GM12878 (cell line): ENCODE measurements around the gene TNFRSF9. TPM values are rescaled to one million over a fixed set of nuclear protein-coding genes. Genes with fewer than 3 reads are reported as not detected.

Experiments used
- ATAC-seq: fragments of 200-7000 bp; cut with Tn5 transposase; 3 replicates; pipeline ENCODE4 v1.9.1; 2020; ENCODE audit warnings: mild to moderate bottlenecking, moderate library complexity
- BruUV-seq: library from RNA; stranded (reverse); fragments of 400-500 nt; replicated peaks from 2 replicates; lab custom pipeline; 2021; lab: Mats Ljungman, UMichigan
- CTCF ChIA-PET: fragments of 300-600 bp; sonication (Branson Sonifier 250); formaldehyde crosslinking; extraction: SDS; loops from one replicate; lab custom pipeline; 2021; ENCODE audit warnings: inconsistent platforms; lab: Yijun Ruan, JAX
- POLR2A ChIA-PET: fragments of 350-600 bp; formaldehyde crosslinking; extraction: SDS; loops from one replicate; lab custom pipeline; 2021; ENCODE audit warnings: inconsistent platforms; lab: Charles Lee
- RAD21 ChIA-PET: fragments of 300-600 bp; sonication (Branson Sonifier 250); formaldehyde crosslinking; loops from one replicate; lab custom pipeline; 2023; ENCODE audit warnings: antibody characterized with exemption; ENCODE audit not compliant: unreplicated experiment; lab: Charles Lee
- SMC1A ChIA-PET: fragments of 300-600 bp; sonication (Branson Sonifier 250); formaldehyde crosslinking; loops from one replicate; lab custom pipeline; 2023; ENCODE audit not compliant: unreplicated experiment, uncharacterized antibody; lab: Charles Lee
- DNase-seq: peaks from one replicate; pipeline ENCODE4 v3.0.0-alpha.2; 2011; ENCODE audit warnings: low read depth, low spot score
- FAIRE-seq: peaks from 3 replicates; lab custom pipeline; 2011; peaks lifted over from hg19 to GRCh38; lab: Jason Lieb, UNC
- H2AFZ ChIP-seq: 2 replicates; pipeline ENCODE4 v1.6.0; 2011; ENCODE audit warnings: low read depth, low read length, control low read depth; ENCODE audit not compliant: control insufficient read depth
- H3K27ac ChIP-seq: 2 replicates; pipeline ENCODE4 v1.5.1; 2011; ENCODE audit warnings: control low read depth; ENCODE audit not compliant: control insufficient read depth, insufficient read depth
- H3K27me3 ChIP-seq, 2 experiments: replicated peaks in 1 of 2; 2 replicates each; pipeline versions ENCODE4 v1.6.0 to v1.6.1; 2011; ENCODE audit warnings: low read length in 1 of 2; ENCODE audit not compliant: control insufficient read depth in 2 of 2, insufficient read depth in 2 of 2
- H3K36me3 ChIP-seq, 2 experiments: 2 replicates each; pipeline ENCODE4 v1.5.1; 2011; ENCODE audit warnings: low read length in 1 of 2; ENCODE audit not compliant: control insufficient read depth in 2 of 2, insufficient read depth in 2 of 2
- H3K4me1 ChIP-seq: 2 replicates; pipeline ENCODE4 v1.6.1; 2011; ENCODE audit warnings: mild to moderate bottlenecking, low read length, moderate library complexity, mixed read lengths; ENCODE audit not compliant: control insufficient read depth, insufficient read depth
- H3K4me2 ChIP-seq: 2 replicates; pipeline ENCODE4 v1.6.0; 2011; ENCODE audit warnings: control low read depth; ENCODE audit not compliant: control insufficient read depth, insufficient read depth
- H3K4me3 ChIP-seq: fragments of 200-600 bp; sonication (generic); 2 replicates; pipeline ENCODE4 v1.5.1; 2016
- H3K79me2 ChIP-seq: 2 replicates; pipeline ENCODE4 v1.6.0; 2011; ENCODE audit warnings: low read length; ENCODE audit not compliant: control insufficient read depth, insufficient read depth
- H3K9ac ChIP-seq: 2 replicates; pipeline ENCODE4 v1.8.0; 2011; ENCODE audit warnings: low read length, control low read depth, mixed read lengths; ENCODE audit not compliant: control insufficient read depth, insufficient read depth
- H3K9me3 ChIP-seq: replicated peaks from 3 replicates; pipeline ENCODE4 v1.5.1; 2011; ENCODE audit warnings: mild to moderate bottlenecking, low read length; ENCODE audit not compliant: control insufficient read depth, insufficient read depth
- H4K20me1 ChIP-seq: 2 replicates; pipeline ENCODE4 v1.6.0; 2011; ENCODE audit not compliant: control insufficient read depth, insufficient read depth
- CTCF ChIP-seq, 3 experiments: IDR thresholded peaks in 2 of 3; conservative IDR thresholded peaks in 1 of 3; 2 replicates each; pipeline ENCODE4 v1.5.1; 2011; ENCODE audit warnings: low read depth in 3 of 3, low read length in 3 of 3, mild to moderate bottlenecking in 3 of 3, control low read depth in 2 of 3, moderate library complexity in 2 of 3, inconsistent platforms in 1 of 3, mixed read lengths in 1 of 3; ENCODE audit not compliant: control insufficient read depth in 2 of 3, insufficient read depth in 1 of 3; ENCODE audit errors: extremely low read depth in 1 of 3
- ETV6 ChIP-seq, 2 experiments: fragments of 450-650 bp in 1 of 2; IDR thresholded peaks in 1 of 2; conservative IDR thresholded peaks in 1 of 2; 2 replicates each; pipeline ENCODE4 v1.6.1; 2014; ENCODE audit warnings: antibody characterized with exemption in 1 of 2, borderline replicate concordance in 1 of 2, low read depth in 1 of 2, mild to moderate bottlenecking in 1 of 2, moderate library complexity in 1 of 2
- EZH2 ChIP-seq: IDR thresholded peaks from 2 replicates; pipeline ENCODE4 v1.6.1; 2012; ENCODE audit warnings: low read depth, mild to moderate bottlenecking, control low read depth, inconsistent platforms, low read length, borderline replicate concordance; ENCODE audit not compliant: control insufficient read depth
- FOXM1 ChIP-seq: IDR thresholded peaks from 2 replicates; pipeline ENCODE4 v1.6.1; 2012; ENCODE audit warnings: low read depth, mild to moderate bottlenecking, inconsistent platforms, low read length, moderate library complexity
- IKZF2 ChIP-seq, 2 experiments: fragments of 450-650 bp; IDR thresholded peaks; 2 replicates each; pipeline ENCODE4 v1.6.1; 2017; ENCODE audit warnings: mild to moderate bottlenecking in 2 of 2, moderate library complexity in 2 of 2
- NR2C1 ChIP-seq: fragments of 450-650 bp; IDR thresholded peaks from 2 replicates; pipeline ENCODE4 v1.6.1; 2017; ENCODE audit warnings: antibody characterized with exemption, mild to moderate bottlenecking, moderate library complexity
- POU2F2 ChIP-seq: IDR thresholded peaks from 3 replicates; pipeline ENCODE4 v1.6.1; 2011; ENCODE audit warnings: low read depth, mild to moderate bottlenecking, low read length, borderline replicate concordance
- RAD21 ChIP-seq: IDR thresholded peaks from 2 replicates; pipeline ENCODE4 v1.6.1; 2011; ENCODE audit warnings: mild to moderate bottlenecking, low read depth, low read length, moderate library complexity; ENCODE audit not compliant: insufficient read depth
- RUNX3 ChIP-seq: IDR thresholded peaks from 2 replicates; pipeline ENCODE4 v1.6.1; 2012; ENCODE audit warnings: low read length, inconsistent platforms
- SMC3 ChIP-seq: IDR thresholded peaks from 2 replicates; pipeline ENCODE4 v1.6.1; 2011; ENCODE audit warnings: low read length, improper control_type of control experiment, borderline replicate concordance
- USF1 ChIP-seq: IDR thresholded peaks from 2 replicates; pipeline ENCODE4 v1.6.1; 2011; ENCODE audit warnings: borderline replicate concordance, low read depth, mild to moderate bottlenecking, moderate library complexity, mixed read lengths, low read length; ENCODE audit not compliant: insufficient read depth; ENCODE audit errors: extremely low read length
- WGBS: methylation state at CpG from one replicate; pipeline ENCODE4 v1.1.6; 2016; ENCODE audit warnings: low lambda C conversion rate; ENCODE audit not compliant: insufficient replicate concordance, insufficient coverage; ENCODE audit errors: missing lambda C conversion rate; 5-methylcytosine and 5-hydroxymethylcytosine counted together
- in situ Hi-C: fragments of 300-500 bp; cut with MboI; formaldehyde crosslinking; loops from 9 replicates; pipeline ENCODE4 v1.14.3; 2018; ENCODE audit warnings: mixed read lengths
- intact Hi-C: fragments of 100-400 bp; cut with micrococcal nuclease; formaldehyde crosslinking; loops from one replicate; pipeline ENCODE4 v1.14.2; 2022; ENCODE audit not compliant: unreplicated experiment
- polyA plus RNA-seq, 11 experiments: library from polyadenylated mRNA; depleted of rRNA in 4 of 11; unstranded in 6 of 11; stranded (reverse) in 5 of 11; fragments of >200 nt; fragmentation: Nextera tagmentation in 4 of 11; fragmentation: Illumina TruSeq in 1 of 11; extraction: Ambion mirVana in 4 of 11; extraction: Trizol in 1 of 11; gene quantifications; 1 replicate in 1 of 11; 2 replicates in 10 of 11; pipeline versions ENCODE4 v1.2.1 to v1.2.3, GENCODE V29; 2011 to 2016; ENCODE audit warnings: inconsistent platforms in 2 of 11, missing spikeins in 2 of 11, low read depth in 1 of 11
- total RNA-seq, 4 experiments: library from RNA; depleted of rRNA in 3 of 4; stranded (reverse); fragments of >200 nt in 3 of 4; fragmentation: Illumina TruSeq in 1 of 4; extraction: Trizol in 1 of 4; gene quantifications; 2 replicates each; pipeline versions ENCODE4 v1.2.1 to v1.2.3, GENCODE V29; 2013 to 2021

Gene TNFRSF9
- total and polyA plus RNA-seq, 10 of the 15 experiments (the other 5 are each of a cell fraction or from before 2014, with no cell fraction given) = 2.0 to 25.6 (median 5.8) TPM

- no TSS peak for BruUV-seq
- FAIRE-seq (no peak), DNase-seq (no peak), ATAC-seq (no peak)
- Histone ChIP-seq H3K9me3 (no peaks in the 10 kb centered on the region), H3K79me2 (no peaks in the 10 kb centered on the region; the same call in 1 of the 2 replicates), H3K4me3 (no peak overlapping the region), H3K9ac (no peak overlapping the region), H3K27ac (no peak overlapping the region), H4K20me1 (no peaks in the 10 kb centered on the region; the same call in 1 of the 2 replicates), H3K4me1 (no peaks in the 10 kb centered on the region), H2AFZ (no peak overlapping the region), H3K36me3 (peaks cover 21 to 47% of the 10 kb centered on the region in 2 experiments), H3K4me2 (no peak overlapping the region), H3K27me3 (no peaks in the 10 kb centered on the region)
- 89% methylated on average over 7 of the region's 7 CpGs for WGBS
- SMC1A ChIA-PET = interaction anchor here (0.9 to 6.1 kb wide), 3 partner anchors 33 to 116 kb away, joined by 3 to 58 read pairs (median 3); no protein-coding TSS in a partner anchor
- TF ChIP-seq EZH2 (no peak), FOXM1 (no peak)
- POLR2A ChIA-PET = interaction anchor here (0.6 kb wide), 1 partner anchor 204 kb away, joined by 3 read pairs; no protein-coding TSS in a partner anchor
- CTCF ChIA-PET = interaction anchor here (0.7 to 13.3 kb wide), 11 partner anchors 10 to 745 kb away, joined by 3 to 263 read pairs (median 4); no protein-coding TSS in a partner anchor
- RAD21 ChIA-PET = interaction anchor here (1.0 to 2.5 kb wide), 7 partner anchors 17 to 628 kb away, joined by 3 to 15 read pairs (median 4); no protein-coding TSS in a partner anchor
- in situ Hi-C loops (no loop called here), intact Hi-C loops (loop anchor here (5.0 kb wide), 2 partner anchors 36 to 331 kb away; no protein-coding TSS in a partner anchor)
Measured at GRCh38 chr1:7980984-7981383, 40.3 kb upstream of the TNFRSF9 start.

- no peak overlapping the region for H3K4me3 ChIP-seq
- in situ Hi-C loops = no loop called here
- no peak overlapping the region for H3K9ac ChIP-seq
- no peaks in the 10 kb centered on the region for H3K4me1 ChIP-seq
- H3K36me3 ChIP-seq = peaks cover 11 to 36% of the 10 kb centered on the region in 2 experiments
- H3K4me2 ChIP-seq = no peak overlapping the region
- H2AFZ ChIP-seq = no peak overlapping the region
- ChIA-PET CTCF (interaction anchor here (0.6 to 13.3 kb wide), 34 partner anchors 9 to 936 kb away, joined by 3 to 263 read pairs (median 4); partner anchors contain the start of gene TNFRSF9), RAD21 (interaction anchor here (0.6 to 2.1 kb wide), 11 partner anchors 13 to 375 kb away, joined by 3 to 8 read pairs (median 4); no protein-coding TSS in a partner anchor), SMC1A (interaction anchor here (0.6 to 7.0 kb wide), 13 partner anchors 8 to 841 kb away, joined by 3 to 79 read pairs (median 3); no protein-coding TSS in a partner anchor), POLR2A (interaction anchor here (0.6 to 1.1 kb wide), 8 partner anchors 9 to 1334 kb away, joined by 3 to 5 read pairs (median 3); partner anchors contain the start of gene PARK7)
- H4K20me1 ChIP-seq = no peaks in the 10 kb centered on the region
- FAIRE-seq = no peak
- no peaks in the 10 kb centered on the region for H3K27me3 ChIP-seq
- BruUV-seq = no TSS peak
- ATAC-seq = peak; percentile 94
- 77% methylated on average over 8 of the region's 8 CpGs for WGBS
- no peak overlapping the region for H3K27ac ChIP-seq
- H3K9me3 ChIP-seq = no peaks in the 10 kb centered on the region
- no peak for DNase-seq
- intact Hi-C loops = no loop called here
- H3K79me2 ChIP-seq = no peaks in the 10 kb centered on the region
- TF ChIP-seq RUNX3 = peak; percentile 32; the same call in 1 of the 2 replicates
- TF ChIP-seq SMC3 = peak; percentile 19; the same call in 1 of the 2 replicates
- no peak for TF ChIP-seq ETV6 (conservative IDR thresholded peaks at IDR 0.05 in 1 of 2, IDR thresholded peaks at IDR 0.05 in 1 of 2; ENCODE audit: borderline replicate concordance in 1 of 2, low read depth in 1 of 2)
- peak; percentile 58 for TF ChIP-seq RAD21
- TF ChIP-seq CTCF (IDR thresholded peaks at IDR 0.05 in 2 of 3, conservative IDR thresholded peaks at IDR 0.05 in 1 of 3; ENCODE audit: control insufficient read depth in 2 of 3, extremely low read depth in 1 of 3, insufficient read depth in 1 of 3, low read depth in 3 of 3, low read length in 3 of 3) = peak; percentile 72 to 81 (median 73)
- no peak for TF ChIP-seq USF1
- no peak for TF ChIP-seq NR2C1
- TF ChIP-seq POU2F2 = peak; percentile 54; the same call in 1 of the 3 replicates
- 0 out of 4 replicates have a peak, but pooled peaks of 1 of the 2 experiments have one; percentile 11 for TF ChIP-seq IKZF2 (IDR thresholded peaks at IDR 0.05)
Measured at GRCh38 chr1:7975212-7975865, 34.7 kb upstream of the TNFRSF9 start.
